ENCODE results near the gene ITPRID1. TPM values are rescaled to one million over a fixed set of nuclear protein-coding genes. Genes with fewer than 3 reads are reported as not detected.
A peak's percentile ranks its signal among the peaks of the same experiment; 100 is the strongest.

Gene ITPRID1
- total and polyA plus RNA-seq, 2 donors from 2014 or later = not detected

DNA sequence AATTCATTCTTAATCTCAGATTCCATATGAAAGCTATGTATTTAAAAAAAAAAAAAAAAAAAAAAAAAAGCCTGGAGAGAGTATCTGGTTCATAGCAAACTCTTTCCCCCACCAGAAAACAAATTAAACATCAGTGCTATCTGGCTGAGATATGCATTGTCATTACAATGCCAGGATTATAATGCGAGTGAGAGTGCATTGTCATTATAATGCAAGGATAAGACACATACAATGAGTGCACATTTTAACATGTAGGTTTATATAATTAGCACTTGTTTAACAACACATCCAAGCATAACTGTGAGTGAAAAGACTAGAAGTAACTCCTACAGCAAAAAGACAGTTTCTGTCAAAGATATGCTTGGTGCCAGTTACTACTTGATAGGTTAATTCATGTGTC, 48.1 kb downstream of the ITPRID1 start:
- TF ChIP-seq, protein P1, sequence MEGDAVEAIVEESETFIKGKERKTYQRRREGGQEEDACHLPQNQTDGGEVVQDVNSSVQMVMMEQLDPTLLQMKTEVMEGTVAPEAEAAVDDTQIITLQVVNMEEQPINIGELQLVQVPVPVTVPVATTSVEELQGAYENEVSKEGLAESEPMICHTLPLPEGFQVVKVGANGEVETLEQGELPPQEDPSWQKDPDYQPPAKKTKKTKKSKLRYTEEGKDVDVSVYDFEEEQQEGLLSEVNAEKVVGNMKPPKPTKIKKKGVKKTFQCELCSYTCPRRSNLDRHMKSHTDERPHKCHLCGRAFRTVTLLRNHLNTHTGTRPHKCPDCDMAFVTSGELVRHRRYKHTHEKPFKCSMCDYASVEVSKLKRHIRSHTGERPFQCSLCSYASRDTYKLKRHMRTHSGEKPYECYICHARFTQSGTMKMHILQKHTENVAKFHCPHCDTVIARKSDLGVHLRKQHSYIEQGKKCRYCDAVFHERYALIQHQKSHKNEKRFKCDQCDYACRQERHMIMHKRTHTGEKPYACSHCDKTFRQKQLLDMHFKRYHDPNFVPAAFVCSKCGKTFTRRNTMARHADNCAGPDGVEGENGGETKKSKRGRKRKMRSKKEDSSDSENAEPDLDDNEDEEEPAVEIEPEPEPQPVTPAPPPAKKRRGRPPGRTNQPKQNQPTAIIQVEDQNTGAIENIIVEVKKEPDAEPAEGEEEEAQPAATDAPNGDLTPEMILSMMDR (IDR thresholded peaks at IDR 0.05; ENCODE audit: borderline replicate concordance, extremely low read depth, insufficient read depth) = no peak
- Histone ChIP-seq H3K9ac (ENCODE audit: low read length in 3 of 3) (no peak overlapping the region), H3K9me3 (ENCODE audit: control insufficient read depth in 2 of 3, insufficient read depth in 1 of 3, low read length in 3 of 3) (no peaks in the 10 kb centered on the region), H3K27ac (ENCODE audit: low read depth in 2 of 2, low read length in 2 of 2) (no peak overlapping the region), H3K4me1 (ENCODE audit: control insufficient read depth in 2 of 3, insufficient read depth in 2 of 3, low read depth in 1 of 3, low read length in 3 of 3) (no peaks in the 10 kb centered on the region), H3K27me3 (ENCODE audit: control insufficient read depth, insufficient read depth, low read length) (no peaks in the 10 kb centered on the region), H3K4me3 (ENCODE audit: low read length in 3 of 3) (no peak overlapping the region), H3K36me3 (ENCODE audit: control insufficient read depth in 2 of 3, insufficient read depth in 3 of 3, low read length in 3 of 3) (no peaks in the 10 kb centered on the region)
- DNase-seq (no peak), FAIRE-seq (no peak)
- intact Hi-C loops (cut with DNase I) = no loop called here

DNA sequence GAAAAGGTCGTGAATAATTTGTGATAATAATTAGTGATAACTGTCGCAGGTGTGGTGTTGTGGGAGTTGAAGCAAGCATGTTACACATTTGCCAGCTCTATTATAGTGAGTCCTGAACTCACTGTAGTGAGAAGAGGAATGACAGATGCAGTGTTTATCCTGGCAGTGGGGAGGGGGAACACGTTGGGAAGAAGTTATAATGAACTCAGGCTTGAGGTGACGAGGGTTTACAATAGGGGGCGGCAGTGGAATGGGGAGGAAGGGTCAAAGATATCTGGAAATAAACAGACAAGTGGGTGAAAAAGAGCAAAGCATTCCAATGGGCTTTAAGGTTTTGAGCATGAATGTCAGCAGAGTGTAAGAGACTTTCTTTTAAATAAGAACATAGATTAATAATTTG, 49.6 kb downstream of the ITPRID1 start:
- Histone ChIP-seq H3K36me3 (ENCODE audit: control insufficient read depth in 2 of 3, insufficient read depth in 3 of 3, low read length in 3 of 3) (no peaks in the 10 kb centered on the region), H3K9me3 (ENCODE audit: control insufficient read depth in 2 of 3, insufficient read depth in 1 of 3, low read length in 3 of 3) (no peaks in the 10 kb centered on the region), H3K9ac (ENCODE audit: low read length in 3 of 3) (no peak overlapping the region), H3K4me1 (ENCODE audit: control insufficient read depth in 2 of 3, insufficient read depth in 2 of 3, low read depth in 1 of 3, low read length in 3 of 3) (no peaks in the 10 kb centered on the region), H3K4me3 (ENCODE audit: low read length in 3 of 3) (no peak overlapping the region), H3K27ac (ENCODE audit: low read depth in 2 of 2, low read length in 2 of 2) (no peak overlapping the region), H3K27me3 (ENCODE audit: control insufficient read depth, insufficient read depth, low read length) (no peaks in the 10 kb centered on the region)
- intact Hi-C loops (cut with DNase I) = no loop called here
- DNase-seq = peak in 1 of 5 donors; percentile 4
- no peak for FAIRE-seq
- TF ChIP-seq, protein P1 (IDR thresholded peaks at IDR 0.05; ENCODE audit: borderline replicate concordance, extremely low read depth, insufficient read depth) = no peak

GRCh38 chr7:31563951-31564350, 50.1 kb downstream of the ITPRID1 start:
- no peak overlapping the region for H3K4me3 ChIP-seq (ENCODE audit: low read length in 3 of 3)
- intact Hi-C loops (cut with DNase I) = no loop called here
- no peak overlapping the region for H3K27ac ChIP-seq (ENCODE audit: low read depth in 2 of 2, low read length in 2 of 2)
- FAIRE-seq (no peak), DNase-seq (no peak)
- H3K36me3 ChIP-seq (ENCODE audit: control insufficient read depth in 2 of 3, insufficient read depth in 3 of 3, low read length in 3 of 3) = no peaks in the 10 kb centered on the region
- H3K9ac ChIP-seq (ENCODE audit: low read length in 3 of 3) = no peak overlapping the region
- H3K27me3 ChIP-seq (ENCODE audit: control insufficient read depth, insufficient read depth, low read length) = no peaks in the 10 kb centered on the region
- TF ChIP-seq, protein P1 (IDR thresholded peaks at IDR 0.05; ENCODE audit: borderline replicate concordance, extremely low read depth, insufficient read depth) = no peak
- no peaks in the 10 kb centered on the region for H3K9me3 ChIP-seq (ENCODE audit: control insufficient read depth in 2 of 3, insufficient read depth in 1 of 3, low read length in 3 of 3)
- H3K4me1 ChIP-seq (ENCODE audit: control insufficient read depth in 2 of 3, insufficient read depth in 2 of 3, low read depth in 1 of 3, low read length in 3 of 3) = no peaks in the 10 kb centered on the region

DNA sequence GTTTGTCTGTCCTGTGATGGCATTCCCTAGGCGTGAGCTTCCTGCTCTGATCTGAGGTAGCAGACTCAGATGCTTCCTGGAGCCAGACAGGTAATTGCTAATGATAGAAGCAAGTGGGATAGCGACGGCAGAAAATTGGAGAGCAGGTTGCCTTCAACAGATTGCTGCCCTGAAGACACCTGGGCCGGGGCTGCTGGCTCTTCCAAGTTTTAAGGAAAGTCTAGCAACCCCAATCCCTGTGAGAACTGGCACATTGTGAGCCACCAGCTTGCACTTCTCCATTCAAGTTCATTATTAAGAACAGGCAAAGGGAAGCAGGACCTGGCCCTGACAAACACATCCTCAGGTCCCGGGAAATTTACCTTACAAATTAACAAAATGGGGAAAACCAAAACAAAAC, 50.8 kb downstream of the ITPRID1 start:
- DNase-seq (no peak), FAIRE-seq (no peak)
- Histone ChIP-seq H3K9ac (ENCODE audit: low read length in 3 of 3) (no peak overlapping the region), H3K9me3 (ENCODE audit: control insufficient read depth in 2 of 3, insufficient read depth in 1 of 3, low read length in 3 of 3) (no peaks in the 10 kb centered on the region), H3K4me1 (ENCODE audit: control insufficient read depth in 2 of 3, insufficient read depth in 2 of 3, low read depth in 1 of 3, low read length in 3 of 3) (no peaks in the 10 kb centered on the region), H3K36me3 (ENCODE audit: control insufficient read depth in 2 of 3, insufficient read depth in 3 of 3, low read length in 3 of 3) (no peaks in the 10 kb centered on the region), H3K4me3 (ENCODE audit: low read length in 3 of 3) (no peak overlapping the region), H3K27ac (ENCODE audit: low read depth in 2 of 2, low read length in 2 of 2) (no peak overlapping the region), H3K27me3 (ENCODE audit: control insufficient read depth, insufficient read depth, low read length) (no peaks in the 10 kb centered on the region)
- TF ChIP-seq, protein P1 (IDR thresholded peaks at IDR 0.05; ENCODE audit: borderline replicate concordance, extremely low read depth, insufficient read depth) = no peak
- intact Hi-C loops (cut with DNase I) = no loop called here
